SK-N-MC (cell line): ENCODE data around the gene NFS1.

Experiments
- DNase-seq: peaks from one replicate; pipeline ENCODE4 v3.0.0-alpha.2; 2011; ENCODE audit warnings: low read depth, low spot score
- H3K27ac ChIP-seq: fragments of 200-600 bp; sonication (generic); 2 replicates; pipeline ENCODE4 v1.5.1; 2016; ENCODE audit warnings: mixed run types
- H3K36me3 ChIP-seq: fragments of 200-600 bp; sonication (generic); 2 replicates; pipeline ENCODE4 v1.6.1; 2017; ENCODE audit warnings: antibody characterized with exemption, low read length, mixed read lengths; ENCODE audit not compliant: insufficient read depth
- H3K4me3 ChIP-seq: fragments of 200-600 bp; sonication (generic); 2 replicates; pipeline ENCODE4 v1.5.1; 2016
- H3K9ac ChIP-seq: fragments of 200-600 bp; sonication (generic); 2 replicates; pipeline ENCODE4 v1.8.0; 2017; ENCODE audit warnings: mixed run types, mixed read lengths; ENCODE audit not compliant: insufficient read length
- H3K9me3 ChIP-seq: fragments of 200-600 bp; sonication (generic); 2 replicates; pipeline ENCODE4 v1.6.1; 2017; ENCODE audit warnings: low read depth, mild to moderate bottlenecking, antibody characterized with exemption, low read length, moderate library complexity, mixed read lengths
- EZH2 ChIP-seq: fragments of 200-600 bp; sonication (generic); IDR thresholded peaks from one replicate; pipeline ENCODE4 v1.6.1; 2017; ENCODE audit warnings: antibody characterized with exemption
- FOXP2 ChIP-seq: optimal IDR thresholded peaks from 2 replicates; pipeline ENCODE3; 2011; ENCODE audit warnings: mild to moderate bottlenecking, moderate library complexity; ENCODE audit not compliant: insufficient read depth; ENCODE audit errors: extremely low read length, control extremely low read depth
- POLR2AphosphoS5 ChIP-seq: IDR thresholded peaks from 2 replicates; pipeline ENCODE4 v1.6.1; 2012; ENCODE audit warnings: mild to moderate bottlenecking, low read depth, low read length, borderline replicate concordance

NFS1 gene

GRCh38 chr20:35681960-35682359 is 17.2 kb downstream of the NFS1 start:
- no peaks in the 10 kb centered on the region for H3K9me3 ChIP-seq

GRCh38 chr20:35680452-35681183 is 18.5 kb downstream of the NFS1 start:
- 0 out of 2 replicates have a peak, but pooled peaks cover 4% of the 10 kb centered on the region for H3K36me3 ChIP-seq
- no peak for DNase-seq
- no peaks in the 10 kb centered on the region for H3K9me3 ChIP-seq
- TF ChIP-seq POLR2AphosphoS5 = no peak
- no peak for TF ChIP-seq FOXP2
- no peak for TF ChIP-seq EZH2
- H3K9ac ChIP-seq = no peak overlapping the region
- H3K4me3 ChIP-seq = no peak overlapping the region
- H3K27ac ChIP-seq = no peak overlapping the region; the same call in 1 of the 2 replicates

More at GRCh38 chr20:35681960-35682359, 17.2 kb downstream of the NFS1 start:
- H3K9ac ChIP-seq = no peak overlapping the region
- no peak overlapping the region for H3K4me3 ChIP-seq
- H3K27ac ChIP-seq = no peak overlapping the region
- H3K36me3 ChIP-seq = peaks cover 4% of the 10 kb centered on the region; the same call in 1 of the 2 replicates
- TF ChIP-seq FOXP2 = no peak
- no peak for TF ChIP-seq EZH2
- no peak for TF ChIP-seq POLR2AphosphoS5
- DNase-seq = no peak

- Histone ChIP-seq H3K4me3 (no peak overlapping the region), H3K36me3 (peaks cover 21% of the 10 kb centered on the region; the same call in 1 of the 2 replicates), H3K27ac (no peak overlapping the region), H3K9me3 (no peaks in the 10 kb centered on the region), H3K9ac (no peak overlapping the region)
- TF ChIP-seq POLR2AphosphoS5 (no peak), FOXP2 (no peak), EZH2 (no peak)
- DNase-seq = no peak
These were observed 24.2 kb downstream of the NFS1 start for GRCh38 chr20:35674921-35675320.

- Histone ChIP-seq H3K36me3 (peaks cover 21% of the 10 kb centered on the region; the same call in 1 of the 2 replicates), H3K9me3 (no peaks in the 10 kb centered on the region)
- TF ChIP-seq FOXP2 (no peak), EZH2 (no peak), POLR2AphosphoS5 (no peak)
These were observed 25.3 kb downstream of the NFS1 start for GRCh38 chr20:35673884-35674283.

GRCh38 chr20:35669681-35670080 is 29.5 kb downstream of the NFS1 start:
- no peak overlapping the region for H3K9ac ChIP-seq
- peaks cover 23% of the 10 kb centered on the region for H3K36me3 ChIP-seq
- TF ChIP-seq EZH2 = no peak
- TF ChIP-seq POLR2AphosphoS5 = no peak
- no peak for TF ChIP-seq FOXP2
- H3K4me3 ChIP-seq = no peak overlapping the region
- no peak for DNase-seq
- no peak overlapping the region for H3K27ac ChIP-seq
- H3K9me3 ChIP-seq = no peaks in the 10 kb centered on the region

More at GRCh38 chr20:35673884-35674283, 25.3 kb downstream of the NFS1 start:
- no peak overlapping the region for H3K27ac ChIP-seq
- no peak overlapping the region for H3K9ac ChIP-seq
- no peak overlapping the region for H3K4me3 ChIP-seq
- no peak for DNase-seq

GRCh38 chr20:35669221-35669620 is 29.9 kb downstream of the NFS1 start:
- H3K4me3 ChIP-seq = no peak overlapping the region
- no peak overlapping the region for H3K9ac ChIP-seq
- no peak overlapping the region for H3K27ac ChIP-seq
- TF ChIP-seq EZH2 = no peak
- no peak for TF ChIP-seq POLR2AphosphoS5
- no peak for TF ChIP-seq FOXP2
- DNase-seq = no peak
- H3K9me3 ChIP-seq = no peaks in the 10 kb centered on the region
- peaks cover 18% of the 10 kb centered on the region for H3K36me3 ChIP-seq

- Histone ChIP-seq H3K9me3 (0 out of 2 replicates have a peak, but pooled peaks cover under 1% of the 10 kb centered on the region), H3K9ac (no peak overlapping the region), H3K36me3 (peaks cover 14% of the 10 kb centered on the region), H3K4me3 (no peak overlapping the region), H3K27ac (no peak overlapping the region)
- no peak for TF ChIP-seq EZH2
- TF ChIP-seq POLR2AphosphoS5 = no peak
- no peak for TF ChIP-seq FOXP2
- no peak for DNase-seq
These were observed 33.2 kb downstream of the NFS1 start for GRCh38 chr20:35665949-35666288.

GRCh38 chr20:35664466-35665206 is 34.5 kb downstream of the NFS1 start, which contains the start of the genes CPNE1 and RBM12:
TSS of gene CPNE1 (minus strand) at chr20:35664900. CDS start at chr20:35632923, 31,977 bp downstream.
TSS of gene RBM12 (minus strand) at chr20:35664900. CDS start at chr20:35655322, 9,578 bp downstream.
- peaks cover 26% of the 10 kb centered on the region for H3K36me3 ChIP-seq

More at GRCh38 chr20:35664466-35665206, 34.5 kb downstream of the NFS1 start, which contains the start of the genes CPNE1 and RBM12:
- 0 out of 2 replicates have a peak, but pooled peaks cover 3% of the 10 kb centered on the region for H3K9me3 ChIP-seq
- no peak for TF ChIP-seq EZH2
- peak; percentile 99 for TF ChIP-seq POLR2AphosphoS5
- no peak for TF ChIP-seq FOXP2
- peak within 1 kb of the TSS; percentile 86 for H3K27ac ChIP-seq
- H3K9ac ChIP-seq = peak within 1 kb of the TSS; percentile 99
- DNase-seq = peak; percentile 75
- H3K4me3 ChIP-seq = peak within 1 kb of the TSS; percentile 96
